Measurements from ENCODE around the gene ZNF367. TPM values are rescaled to one million over a fixed set of nuclear protein-coding genes. Genes with fewer than 3 reads are reported as not detected.

Gene ZNF367
- 10 to 100 TPM; 12.8 to 26.3 TPM for total RNA-seq

DNA sequence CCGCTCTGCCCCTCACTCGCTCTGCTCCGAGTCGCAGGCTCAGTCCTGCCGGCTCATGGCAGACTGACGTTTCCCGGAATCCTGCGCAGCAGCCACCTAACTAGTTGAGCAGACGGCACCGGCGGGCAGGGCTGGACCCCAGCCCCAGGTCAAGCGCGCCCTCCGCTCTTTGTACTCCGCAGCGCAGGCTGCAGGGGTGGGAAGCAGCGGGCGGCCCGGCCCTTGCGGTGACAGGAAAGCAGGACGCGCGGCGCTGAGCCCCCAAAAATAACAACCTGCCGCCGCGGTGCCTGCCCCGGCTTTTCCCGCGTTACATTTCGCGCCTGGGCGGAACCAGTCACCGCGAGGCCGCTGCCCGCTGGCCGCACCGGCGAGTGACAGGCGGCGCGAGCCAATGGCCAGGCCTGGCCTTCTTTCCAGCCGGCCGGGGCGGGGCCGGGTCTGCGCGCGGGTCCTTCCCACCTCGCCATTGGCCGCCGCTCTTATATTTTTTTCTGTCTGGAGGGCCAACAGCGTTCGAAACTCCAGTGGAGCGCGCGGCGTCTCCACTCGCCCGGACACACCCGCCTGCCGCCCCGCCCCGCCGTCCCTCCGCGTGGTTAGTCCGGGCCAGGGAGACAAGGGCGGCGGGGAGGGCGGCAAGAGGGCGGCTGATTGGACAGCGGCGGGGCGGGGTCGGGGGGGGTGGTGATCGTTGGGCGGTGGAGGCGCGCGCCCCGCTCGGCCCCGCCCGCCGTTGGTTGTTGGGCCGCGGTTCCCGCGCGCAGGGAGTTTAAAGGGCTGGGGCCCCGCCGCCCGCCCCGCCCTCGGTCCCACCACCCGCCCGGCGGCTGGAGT lies at the start of gene ZNF367:
Gene ZNF367 (minus strand): TSS at position 288 of the 837 bp plus-strand sequence. CDS start 338 bp downstream, outside the sequence.
- H3K9me3 Mint-ChIP-seq: no peaks in the 10 kb centered on the region
- peak within 1 kb of the TSS; percentile 95 for H3K4me3 Mint-ChIP-seq
- H3K27me3 Mint-ChIP-seq: no peaks in the 10 kb centered on the region
- peaks cover 4% of the 10 kb centered on the region for H3K36me3 Mint-ChIP-seq
- DNase-seq (ENCODE audit: low spot score) (peak; percentile 98), ATAC-seq (peak; percentile 88 to 92)
- peaks cover 22 to 37% of the 10 kb centered on the region in 2 donors for H3K4me1 Mint-ChIP-seq (ENCODE audit: low read depth in 2 of 2)
- H3K27ac Mint-ChIP-seq: peak within 1 kb of the TSS; percentile 90

GRCh38 chr9:96467784-96468183 lies 49.6 kb upstream of the ZNF367 start:
- ATAC-seq: no peak
- H3K4me3 Mint-ChIP-seq: no peak overlapping the region
- H3K27ac Mint-ChIP-seq: no peak overlapping the region
- no peaks in the 10 kb centered on the region for H3K4me1 Mint-ChIP-seq (ENCODE audit: low read depth in 2 of 2)
- DNase-seq (ENCODE audit: low spot score): no peak
- no peaks in the 10 kb centered on the region for H3K9me3 Mint-ChIP-seq
- no peaks in the 10 kb centered on the region for H3K36me3 Mint-ChIP-seq
- no peaks in the 10 kb centered on the region for H3K27me3 Mint-ChIP-seq

DNA sequence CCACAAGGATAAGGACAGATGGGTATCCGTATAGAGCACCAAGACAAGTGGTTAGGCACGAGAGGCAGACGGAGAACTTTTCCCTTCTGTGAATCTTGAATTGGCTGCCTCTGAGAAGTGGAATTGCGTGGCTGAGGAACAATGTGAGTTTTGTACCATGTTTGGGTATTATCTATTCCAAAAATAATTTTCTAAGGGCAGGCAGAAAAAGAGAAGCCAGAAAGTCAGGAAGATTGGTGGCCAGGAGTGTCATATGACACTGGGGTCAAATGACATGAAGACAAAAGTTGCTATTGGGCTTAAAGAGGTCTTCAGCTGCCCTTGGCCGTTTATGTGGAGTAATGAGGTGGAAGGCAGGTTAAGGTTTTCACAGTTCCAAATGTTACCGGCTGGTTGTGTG lies 46.3 kb upstream of the ZNF367 start:
- H3K4me3 Mint-ChIP-seq: no peak overlapping the region
- DNase-seq (ENCODE audit: low spot score): no peak
- H3K36me3 Mint-ChIP-seq: no peaks in the 10 kb centered on the region
- H3K4me1 Mint-ChIP-seq (ENCODE audit: low read depth in 2 of 2): no peaks in the 10 kb centered on the region
- no peak overlapping the region for H3K27ac Mint-ChIP-seq
- H3K27me3 Mint-ChIP-seq: no peaks in the 10 kb centered on the region
- no peaks in the 10 kb centered on the region for H3K9me3 Mint-ChIP-seq
- ATAC-seq: no peak

- no peak overlapping the region for H3K4me3 Mint-ChIP-seq
- H3K36me3 Mint-ChIP-seq: no peaks in the 10 kb centered on the region
- H3K27ac Mint-ChIP-seq: no peak overlapping the region
- no peaks in the 10 kb centered on the region for H3K4me1 Mint-ChIP-seq (ENCODE audit: low read depth in 2 of 2)
- ATAC-seq: no peak
- no peak for DNase-seq (ENCODE audit: low spot score)
- H3K9me3 Mint-ChIP-seq: no peaks in the 10 kb centered on the region
- H3K27me3 Mint-ChIP-seq: no peaks in the 10 kb centered on the region
Observed at GRCh38 chr9:96462541-96462940, 44.4 kb upstream of the ZNF367 start.

DNA sequence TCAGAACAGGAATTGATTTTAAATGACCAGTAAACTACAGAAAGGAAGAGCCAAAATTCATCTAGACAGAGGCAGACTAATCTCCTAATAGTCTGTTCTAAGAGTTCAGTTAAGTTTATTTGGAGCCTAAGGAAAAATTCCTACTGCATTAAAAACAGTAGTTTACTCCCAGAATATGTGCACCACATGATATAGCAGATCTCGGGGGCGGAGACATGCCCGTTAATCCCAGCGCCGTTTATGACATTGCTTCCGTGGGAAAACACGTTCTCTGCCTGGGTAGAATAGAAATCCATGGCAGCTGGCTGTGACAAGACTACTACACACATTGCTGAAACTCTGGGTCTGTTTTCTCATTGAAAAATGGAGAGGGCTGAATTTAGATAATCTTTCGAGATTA lies 43.2 kb upstream of the ZNF367 start:
- Mint-ChIP-seq H3K4me1 (ENCODE audit: low read depth in 2 of 2) (no peaks in the 10 kb centered on the region), H3K27ac (no peak overlapping the region)
- no peak for ATAC-seq

DNA sequence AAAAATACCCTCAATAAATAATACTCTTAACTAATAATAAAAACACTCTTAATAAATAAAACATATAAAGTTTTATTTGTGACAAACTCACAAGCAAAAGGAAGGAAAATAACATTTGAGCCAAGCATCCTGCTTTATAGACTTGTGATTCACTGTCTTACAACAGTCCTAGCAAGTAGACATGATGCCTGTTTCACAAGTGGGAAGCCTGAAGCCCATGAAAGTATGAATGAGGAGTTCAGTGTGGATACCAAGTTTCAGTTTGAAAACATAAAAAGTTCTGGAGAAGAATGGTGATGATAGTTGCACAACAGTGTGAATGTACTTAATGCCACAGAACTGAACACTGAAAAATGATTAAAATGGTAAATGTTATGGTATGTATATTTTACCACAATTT lies 42.7 kb upstream of the ZNF367 start:
- Mint-ChIP-seq H3K36me3 (no peaks in the 10 kb centered on the region), H3K9me3 (no peaks in the 10 kb centered on the region), H3K4me3 (no peak overlapping the region), H3K27ac (no peak overlapping the region), H3K4me1 (ENCODE audit: low read depth in 2 of 2) (no peaks in the 10 kb centered on the region), H3K27me3 (no peaks in the 10 kb centered on the region)
- DNase-seq (ENCODE audit: low spot score): no peak
- no peak for ATAC-seq

More for the DNA sequence above, 43.2 kb upstream of the ZNF367 start:
- Mint-ChIP-seq H3K27me3 (no peaks in the 10 kb centered on the region), H3K9me3 (no peaks in the 10 kb centered on the region), H3K4me3 (no peak overlapping the region), H3K36me3 (no peaks in the 10 kb centered on the region)
- no peak for DNase-seq (ENCODE audit: low spot score)

- no peaks in the 10 kb centered on the region for H3K36me3 Mint-ChIP-seq
- no peak overlapping the region for H3K27ac Mint-ChIP-seq
- no peaks in the 10 kb centered on the region for H3K4me1 Mint-ChIP-seq (ENCODE audit: low read depth in 2 of 2)
Observed at GRCh38 chr9:96460470-96460869, 42.3 kb upstream of the ZNF367 start.

GRCh38 chr9:96459268-96460007 lies 41.3 kb upstream of the ZNF367 start:
- no peak for DNase-seq (ENCODE audit: low spot score)
- Mint-ChIP-seq H3K27ac (no peak overlapping the region), H3K4me3 (no peak overlapping the region), H3K36me3 (no peaks in the 10 kb centered on the region), H3K9me3 (no peaks in the 10 kb centered on the region), H3K4me1 (ENCODE audit: low read depth in 2 of 2) (no peaks in the 10 kb centered on the region), H3K27me3 (no peaks in the 10 kb centered on the region)
- ATAC-seq: no peak

More at GRCh38 chr9:96460470-96460869, 42.3 kb upstream of the ZNF367 start:
- no peaks in the 10 kb centered on the region for H3K27me3 Mint-ChIP-seq
- no peak for DNase-seq (ENCODE audit: low spot score)
- no peaks in the 10 kb centered on the region for H3K9me3 Mint-ChIP-seq
- no peak for ATAC-seq
- H3K4me3 Mint-ChIP-seq: no peak overlapping the region

DNA sequence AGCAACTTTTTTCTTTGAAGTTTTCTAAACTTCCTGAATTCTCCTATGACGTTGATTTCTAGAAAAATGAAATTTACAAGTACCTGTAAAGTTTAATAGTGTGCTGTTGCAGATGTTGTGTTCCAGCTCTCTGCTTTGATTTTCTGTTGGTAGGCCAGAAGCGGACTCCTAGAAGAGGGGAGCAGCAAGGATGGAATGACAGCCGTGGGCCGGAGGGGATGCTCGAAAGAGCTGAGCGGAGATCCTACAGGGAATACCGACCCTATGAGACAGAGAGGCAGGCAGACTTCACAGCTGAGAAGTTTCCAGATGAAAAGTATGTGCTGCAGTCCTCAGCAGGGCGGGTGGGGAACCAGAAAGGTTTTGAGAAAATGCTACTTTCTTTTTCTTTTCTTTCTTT lies 40.1 kb upstream of the ZNF367 start:
- Mint-ChIP-seq H3K9me3 (no peaks in the 10 kb centered on the region), H3K4me3 (no peak overlapping the region), H3K4me1 (ENCODE audit: low read depth in 2 of 2) (peaks cover 2 to 3% of the 10 kb centered on the region in 2 donors), H3K27me3 (peaks cover 0 to 2% of the 10 kb centered on the region in 2 donors), H3K36me3 (no peaks in the 10 kb centered on the region), H3K27ac (no peak overlapping the region)
- ATAC-seq (no peak), DNase-seq (ENCODE audit: low spot score) (no peak)

DNA sequence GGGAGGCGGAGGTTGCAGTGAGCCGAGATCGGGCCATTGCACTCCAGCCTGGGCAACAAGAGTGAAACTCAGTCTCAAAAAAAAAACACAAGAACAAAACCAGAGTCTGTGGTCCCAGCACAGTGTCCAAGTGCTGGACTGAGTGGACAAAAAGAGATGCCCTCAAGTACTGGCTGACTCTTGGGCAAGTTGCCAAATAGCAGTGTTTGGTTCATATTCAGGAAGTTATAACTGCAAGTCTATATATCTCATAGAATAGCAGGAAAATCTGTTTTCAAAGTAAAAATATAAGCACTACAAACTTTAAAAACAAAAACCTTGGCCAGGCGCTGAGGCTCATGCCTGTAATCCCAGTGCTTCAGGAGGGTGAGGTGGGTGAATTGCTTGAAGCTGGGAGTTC lies 39.1 kb upstream of the ZNF367 start:
- peaks cover 2 to 3% of the 10 kb centered on the region in 2 donors for H3K4me1 Mint-ChIP-seq (ENCODE audit: low read depth in 2 of 2)
- no peak overlapping the region for H3K27ac Mint-ChIP-seq
- no peak overlapping the region for H3K4me3 Mint-ChIP-seq
- no peaks in the 10 kb centered on the region for H3K36me3 Mint-ChIP-seq
- no peak for DNase-seq (ENCODE audit: low spot score)
- no peak for ATAC-seq
- no peaks in the 10 kb centered on the region for H3K9me3 Mint-ChIP-seq
- H3K27me3 Mint-ChIP-seq: peaks cover 0 to 2% of the 10 kb centered on the region in 2 donors

DNA sequence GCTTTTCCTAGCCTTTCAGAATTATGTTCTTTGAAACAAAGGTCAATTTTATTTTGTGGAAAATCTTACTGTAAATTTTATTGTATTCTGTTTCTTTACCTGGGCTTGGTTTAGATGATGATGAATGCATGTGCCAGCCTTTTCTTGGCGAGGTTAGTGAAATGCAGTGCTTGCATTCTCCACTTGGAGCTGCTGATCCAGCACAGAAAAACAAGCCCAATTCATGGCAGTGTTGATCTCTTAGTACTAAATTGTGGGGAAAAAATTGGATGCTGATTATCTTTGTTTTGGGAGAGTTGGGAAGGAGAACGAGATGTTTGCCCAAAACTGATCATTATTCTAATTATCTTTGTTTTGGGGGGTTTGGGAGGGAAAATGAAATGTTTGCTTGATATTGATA lies 35.5 kb upstream of the ZNF367 start:
- peaks cover 9 to 11% of the 10 kb centered on the region in 2 donors for H3K27me3 Mint-ChIP-seq
- DNase-seq (ENCODE audit: low spot score) (no peak), ATAC-seq (no peak)
- H3K36me3 Mint-ChIP-seq: no peaks in the 10 kb centered on the region
- H3K27ac Mint-ChIP-seq: peak overlapping the region in 1 of 2 donors; percentile 8
- no peaks in the 10 kb centered on the region for H3K9me3 Mint-ChIP-seq
- H3K4me3 Mint-ChIP-seq: no peak overlapping the region
- H3K4me1 Mint-ChIP-seq (ENCODE audit: low read depth in 2 of 2): peaks cover 12 to 15% of the 10 kb centered on the region in 2 donors

GRCh38 chr9:96450613-96451528 lies 32.7 kb upstream of the ZNF367 start:
- no peak overlapping the region for H3K27ac Mint-ChIP-seq
- DNase-seq (ENCODE audit: low spot score) (no peak), ATAC-seq (no peak)
- H3K27me3 Mint-ChIP-seq: peaks cover 18 to 22% of the 10 kb centered on the region in 2 donors
- H3K4me1 Mint-ChIP-seq (ENCODE audit: low read depth in 2 of 2): peaks cover 12 to 15% of the 10 kb centered on the region in 2 donors
- no peaks in the 10 kb centered on the region for H3K9me3 Mint-ChIP-seq
- no peaks in the 10 kb centered on the region for H3K36me3 Mint-ChIP-seq
- H3K4me3 Mint-ChIP-seq: peak overlapping the region; percentile 85

DNA sequence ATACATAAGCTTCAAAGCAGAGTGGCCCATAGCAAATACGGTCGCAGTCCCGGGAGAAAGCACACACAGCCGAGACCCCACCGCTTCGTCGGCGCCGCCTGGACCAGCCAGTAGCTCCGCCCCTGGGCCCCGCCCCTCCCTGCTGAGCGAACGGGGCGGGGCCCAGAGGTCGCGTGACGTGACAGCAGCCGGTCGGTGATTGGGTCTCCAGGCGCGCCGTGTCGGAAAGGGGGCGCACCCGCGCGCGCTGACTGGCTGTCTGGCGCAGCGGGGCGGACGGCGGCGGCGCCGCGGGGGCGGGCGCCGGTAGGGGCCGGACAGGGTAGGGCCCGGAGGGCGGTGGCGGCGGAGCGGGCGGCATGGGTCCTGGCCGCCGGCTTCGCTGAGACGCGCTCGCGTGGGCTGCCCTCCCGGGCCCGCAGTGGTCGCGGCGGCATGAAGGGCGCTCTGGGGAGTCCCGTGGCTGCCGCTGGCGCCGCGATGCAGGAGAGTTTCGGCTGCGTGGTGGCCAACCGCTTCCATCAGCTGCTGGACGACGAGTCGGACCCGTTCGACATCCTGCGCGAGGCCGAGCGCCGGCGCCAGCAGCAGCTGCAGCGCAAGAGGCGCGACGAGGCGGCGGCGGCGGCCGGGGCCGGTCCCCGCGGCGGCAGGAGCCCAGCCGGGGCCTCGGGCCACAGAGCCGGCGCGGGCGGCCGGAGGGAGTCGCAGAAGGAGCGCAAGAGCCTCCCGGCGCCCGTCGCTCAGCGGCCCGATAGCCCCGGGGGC lies 31.9 kb upstream of the ZNF367 start, which contains the start of gene HABP4:
Gene HABP4 (plus strand): TSS at position 325 of the 768 bp plus-strand sequence. CDS start 111 bp downstream, at position 436.
- Mint-ChIP-seq H3K9me3 (no peaks in the 10 kb centered on the region), H3K4me3 (peak within 1 kb of the TSS; percentile 88), H3K27me3 (peaks cover 18 to 22% of the 10 kb centered on the region in 2 donors), H3K27ac (peak within 1 kb of the TSS; percentile 3 to 31), H3K4me1 (ENCODE audit: low read depth in 2 of 2) (peaks cover 12 to 15% of the 10 kb centered on the region in 2 donors), H3K36me3 (no peaks in the 10 kb centered on the region)
- peak; percentile 97 for DNase-seq (ENCODE audit: low spot score)
- peak; percentile 99 for ATAC-seq

Measured in natural killer cell treated with Interleukin-12 subunit alpha and Interleukin-12 subunit beta and Interleukin-15 and Interleukin-18, amount 100 ng/mL, for 72 hours (primary cell).